C1 segment of cervical spinal cord (tissue), 14 donors: ENCODE measurements around the gene PAX6.

Source experiments
- DNase-seq, 14 donors: peaks; one replicate each; lab custom pipeline; 2025; lab: John Stamatoyannopoulos, UW

PAX6 gene

GRCh38 chr11:31798057-31798553, 13.0 kb downstream of the PAX6 start:
- DNase-seq, result peak in 1 of 14 donors; percentile 59

- peak in 1 of 14 donors; percentile 48 for DNase-seq
Observed at GRCh38 chr11:31797190-31798056, 13.7 kb downstream of the PAX6 start.

- DNase-seq, result no peak
Observed at GRCh38 chr11:31796499-31797189, 14.5 kb downstream of the PAX6 start.

GRCh38 chr11:31795706-31796498, 15.2 kb downstream of the PAX6 start:
- peak in 1 of 14 donors; percentile 31 for DNase-seq

- DNase-seq, result no peak
Observed at GRCh38 chr11:31794548-31794947, 16.6 kb downstream of the PAX6 start.

DNA sequence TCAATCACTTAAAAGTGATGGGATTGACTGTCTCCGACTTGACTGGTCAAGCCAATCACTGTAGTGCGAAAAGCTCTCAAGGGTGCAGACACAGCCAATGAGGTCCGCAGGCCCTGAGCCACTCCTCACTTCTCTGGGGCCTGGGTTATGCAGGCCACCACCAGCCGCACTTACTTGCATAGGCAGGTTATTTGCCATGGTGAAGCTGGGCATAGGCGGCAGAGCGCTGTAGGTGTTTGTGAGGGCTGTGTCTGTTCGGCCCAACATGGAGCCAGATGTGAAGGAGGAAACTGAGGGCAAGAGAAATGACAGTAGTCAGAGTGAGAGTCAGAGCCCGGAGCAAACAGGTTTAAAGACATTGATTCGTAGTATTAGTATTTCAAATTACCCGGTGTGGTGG, 17.9 kb downstream of the PAX6 start:
- DNase-seq, result no peak

DNA sequence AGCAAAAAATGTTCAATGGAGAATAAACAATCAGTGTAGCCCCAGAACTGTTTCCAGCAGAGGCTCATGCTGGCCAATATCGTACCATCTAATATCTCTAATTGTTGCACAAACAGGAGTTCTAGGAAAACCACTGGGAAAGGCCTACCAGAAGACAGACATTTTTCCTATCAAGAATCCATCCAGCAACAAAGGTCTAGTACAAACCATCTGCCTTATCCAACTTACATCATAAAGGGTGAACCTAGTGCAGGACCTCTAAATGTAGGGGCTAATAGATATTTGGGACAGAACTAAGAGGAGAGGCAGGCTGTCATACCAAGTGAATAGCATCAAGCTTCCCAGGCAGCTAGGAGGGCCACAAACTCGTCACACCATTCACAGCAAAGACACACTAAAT, 18.7 kb downstream of the PAX6 start:
- no peak for DNase-seq

GRCh38 chr11:31792036-31792435, 19.1 kb downstream of the PAX6 start:
- DNase-seq, result no peak

GRCh38 chr11:31790649-31791048, 20.5 kb downstream of the PAX6 start:
- no peak for DNase-seq

GRCh38 chr11:31788085-31788484, 23.0 kb downstream of the PAX6 start:
- peak in 1 of 14 donors; percentile 22 for DNase-seq

DNA sequence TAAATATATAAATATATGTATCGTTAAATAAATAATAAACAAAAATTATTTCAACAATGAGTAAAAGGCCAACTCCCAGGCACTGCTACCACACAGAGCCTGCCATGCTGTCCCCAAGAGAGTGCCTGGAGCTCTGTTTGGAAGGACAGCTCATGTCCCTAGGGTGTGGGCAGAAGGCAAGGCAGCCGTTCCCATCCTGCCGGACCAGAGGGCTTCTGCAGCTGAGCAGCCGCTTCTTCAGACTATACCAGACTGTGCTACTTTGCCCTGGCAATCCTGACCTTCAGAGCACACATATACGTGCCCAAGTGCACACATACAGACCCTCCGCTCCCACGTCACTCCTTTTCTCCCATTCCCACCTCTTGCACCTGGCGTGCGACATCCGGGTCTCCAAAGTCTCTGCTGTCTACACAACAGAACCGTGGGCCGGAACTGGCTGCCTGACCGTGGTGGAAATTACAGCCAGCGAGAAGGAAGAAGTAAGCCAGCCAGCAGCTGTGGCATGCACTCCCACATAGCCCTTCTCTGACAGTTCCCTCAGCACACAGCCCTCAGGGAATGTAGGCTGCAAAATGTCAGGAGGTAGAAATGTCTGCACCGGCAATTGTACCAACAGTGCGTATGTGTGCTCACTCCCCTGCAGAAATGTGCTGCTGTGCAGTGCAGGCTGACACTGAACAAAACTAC, 24.0 kb downstream of the PAX6 start:
- peak in 1 of 14 donors; percentile 75 for DNase-seq

DNA sequence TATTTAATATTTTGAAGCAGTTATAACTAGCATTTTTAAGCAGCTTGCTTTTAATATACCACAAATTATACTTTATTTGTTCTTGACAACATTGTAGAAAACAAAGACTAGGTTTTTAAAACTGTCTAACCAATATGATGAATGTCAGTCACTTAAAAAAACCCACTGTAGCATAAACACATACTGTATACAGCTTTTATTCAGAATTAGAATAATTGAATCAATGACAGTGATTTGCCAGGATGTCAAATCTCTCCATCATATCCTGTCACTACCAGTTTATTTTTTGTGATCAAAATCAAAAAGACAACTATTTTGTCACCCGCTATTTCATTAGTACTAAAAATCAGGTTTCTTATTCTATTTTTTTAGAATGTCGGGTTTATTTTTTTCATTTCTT, 26.5 kb downstream of the PAX6 start:
- no peak for DNase-seq

DNA sequence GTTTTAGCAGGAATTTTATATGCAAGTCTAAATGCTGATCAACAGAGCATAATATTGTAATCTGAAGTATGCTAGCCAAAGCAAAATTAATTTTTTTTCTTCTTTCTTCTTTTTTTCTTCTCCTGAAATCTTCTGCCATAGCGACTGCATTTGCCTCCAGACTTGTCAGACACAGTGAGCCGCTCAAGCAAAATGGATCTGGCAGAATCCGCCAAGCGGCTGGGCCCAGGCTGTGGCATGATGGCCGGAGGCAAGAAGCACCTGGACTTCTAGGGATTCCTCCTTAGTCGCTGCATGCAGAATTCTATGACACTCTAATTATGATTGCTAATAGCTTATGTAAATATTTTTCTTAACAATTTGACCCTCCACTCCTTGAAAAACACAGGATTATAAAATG, 27.9 kb downstream of the PAX6 start:
- DNase-seq, result peak in 1 of 14 donors; percentile 84

GRCh38 chr11:31782257-31782656, 28.9 kb downstream of the PAX6 start:
- no peak for DNase-seq

DNA sequence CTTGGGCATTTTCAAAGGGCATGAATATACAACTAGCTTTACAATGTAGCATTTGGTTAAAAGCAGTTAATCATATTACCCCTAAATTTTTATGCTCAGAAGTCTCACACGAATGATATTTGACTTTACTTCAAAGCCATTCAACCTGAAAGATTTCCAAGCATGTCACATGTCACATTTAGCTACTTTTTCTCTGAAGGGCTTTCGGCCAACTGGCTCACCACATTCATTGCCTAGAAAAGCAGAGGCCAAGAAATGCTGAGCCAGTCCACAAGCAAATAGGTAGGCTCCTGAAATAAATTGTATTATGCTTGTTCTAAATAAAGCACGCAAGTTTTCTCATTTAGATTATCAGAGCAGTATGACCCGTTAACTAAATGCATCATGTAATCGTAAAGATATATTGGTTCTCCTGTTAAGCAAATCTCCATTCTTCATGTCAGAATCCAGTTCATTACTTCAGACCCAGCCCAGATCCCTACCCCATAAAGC, 30.6 kb downstream of the PAX6 start:
- peak in 1 of 14 donors; percentile 76 for DNase-seq

GRCh38 chr11:31780078-31780477, 31.0 kb downstream of the PAX6 start:
- DNase-seq, result peak in 1 of 14 donors; percentile 76

DNA sequence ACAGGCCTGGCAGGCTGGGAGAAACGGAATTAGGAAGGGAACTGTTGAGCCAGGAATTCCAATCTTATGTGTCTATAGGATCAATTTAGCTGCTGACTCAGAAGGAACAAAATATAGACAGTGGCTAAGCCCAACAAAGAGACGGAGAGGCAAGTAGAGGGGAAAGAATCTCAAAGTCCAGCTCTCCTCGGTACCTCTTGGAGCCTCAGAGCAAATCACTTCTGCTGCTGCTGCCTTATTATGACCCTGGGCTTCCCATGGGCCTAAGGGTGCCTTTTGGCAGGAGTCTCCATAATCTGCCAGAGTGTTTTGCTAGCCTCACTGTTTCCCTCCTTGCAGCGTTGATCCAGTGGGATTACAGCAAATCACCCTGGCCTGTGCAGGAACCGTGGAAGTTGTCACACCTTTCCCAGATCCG, 31.7 kb downstream of the PAX6 start:
- peak in 1 of 14 donors; percentile 58 for DNase-seq

DNA sequence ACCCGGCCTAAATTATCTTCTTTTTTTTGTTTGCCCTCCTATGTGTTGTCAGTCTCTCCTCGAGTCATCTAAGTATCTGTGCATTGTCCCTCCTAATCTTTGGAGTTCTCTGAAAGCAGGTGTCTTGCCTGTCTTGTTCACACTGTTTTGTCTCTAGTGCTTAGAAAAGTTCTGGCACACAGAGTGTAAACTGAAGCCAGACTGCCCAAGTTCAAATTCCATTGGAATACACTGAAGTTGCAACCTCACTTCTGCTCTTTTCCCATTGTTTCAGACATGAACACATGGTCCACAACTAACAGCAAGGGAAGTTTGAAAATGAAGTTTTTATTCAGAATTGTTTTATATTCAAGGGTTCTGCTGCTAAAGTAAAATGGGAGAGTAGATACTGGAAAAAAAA, 38.7 kb downstream of the PAX6 start:
- DNase-seq, result no peak

DNA sequence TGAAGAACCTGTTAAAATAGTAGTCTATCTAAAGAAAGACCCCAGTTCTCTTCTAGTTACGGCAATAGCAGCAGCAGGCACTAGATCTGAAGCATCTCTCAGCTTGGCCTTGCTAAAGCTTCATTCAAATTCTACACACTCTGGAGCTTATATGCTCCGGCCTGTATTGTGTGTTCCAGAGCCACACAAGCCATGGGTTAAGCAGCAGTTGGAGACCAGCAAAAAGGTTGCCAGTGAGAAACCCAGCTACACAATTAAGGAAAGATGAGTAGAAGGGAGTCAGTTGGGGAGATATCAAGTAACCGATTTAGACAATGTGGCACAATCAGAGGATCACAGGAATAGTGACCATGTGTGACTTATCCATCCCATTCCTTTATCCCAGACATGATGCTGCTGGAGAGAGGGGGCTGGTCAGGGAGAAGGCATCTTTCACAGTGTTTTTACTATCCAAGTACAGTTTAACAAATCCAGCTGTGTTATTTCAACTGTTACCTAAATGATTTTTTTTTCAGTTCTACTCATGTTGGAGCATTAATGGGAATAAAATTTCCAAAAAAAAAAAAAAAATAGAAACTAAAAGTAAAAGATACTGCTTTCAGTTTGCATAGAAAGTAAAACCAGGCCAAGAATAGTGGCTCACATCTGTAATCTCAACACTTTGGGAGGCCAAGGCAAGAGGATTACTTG, 41.0 kb downstream of the PAX6 start:
- peak in 1 of 14 donors; percentile 53 for DNase-seq
